PC-3 (cell line): Measurements from ENCODE around the gene KRT75.

Source experiments
- CTCF ChIP-seq: fragments of 300-600 bp; sonication (generic); conservative IDR thresholded peaks from 2 replicates; pipeline ENCODE4 v1.5.1; 2017; ENCODE audit warnings: antibody characterized with exemption, low read depth, mild to moderate bottlenecking, low read length
- EZH2 ChIP-seq: fragments of 300-600 bp; sonication (generic); IDR thresholded peaks from one replicate; pipeline ENCODE4 v1.6.1; 2017; ENCODE audit warnings: antibody characterized with exemption, mild to moderate bottlenecking, low read length; ENCODE audit not compliant: unreplicated experiment

- TF ChIP-seq EZH2 (no peak), CTCF (no peak)
These were observed 580 bp downstream of the KRT75 start for GRCh38 chr12:52433501-52434080.
